KMS-11 (cell line): ENCODE measurements around the gene SNX12.

Experiments used
- H2AFZ ChIP-seq: fragments of 200-600 bp; sonication (generic); 2 replicates; pipeline ENCODE4 v1.6.1; 2016; ENCODE audit warnings: antibody characterized with exemption, mixed run types, low read depth
- H3K27ac ChIP-seq: fragments of 200-600 bp; sonication (generic); 2 replicates; pipeline ENCODE4 v1.6.1; 2016; ENCODE audit warnings: mild to moderate bottlenecking, mixed run types
- H3K27me3 ChIP-seq: fragments of 200-600 bp; sonication (generic); 2 replicates; pipeline ENCODE4 v1.6.1; 2017; ENCODE audit warnings: mild to moderate bottlenecking, low read depth, mixed run types, moderate library complexity; ENCODE audit not compliant: insufficient read depth
- H3K36me3 ChIP-seq: fragments of 200-600 bp; sonication (generic); 2 replicates; pipeline ENCODE4 v1.6.1; 2017; ENCODE audit warnings: mild to moderate bottlenecking, mixed run types; ENCODE audit not compliant: insufficient read depth
- H3K4me1 ChIP-seq: fragments of 200-600 bp; sonication (generic); 2 replicates; pipeline ENCODE4 v1.6.1; 2016; ENCODE audit warnings: mild to moderate bottlenecking, low read depth, mixed run types; ENCODE audit not compliant: poor library complexity, severe bottlenecking
- H3K4me2 ChIP-seq: fragments of 200-600 bp; sonication (generic); 2 replicates; pipeline ENCODE4 v1.7.0; 2016; ENCODE audit warnings: mild to moderate bottlenecking, mixed run types
- H3K4me3 ChIP-seq: fragments of 200-600 bp; sonication (generic); IDR thresholded peaks from 2 replicates; pipeline ENCODE4 v1.6.1; 2017; ENCODE audit warnings: low read depth, low read length, mixed read lengths; ENCODE audit not compliant: insufficient read depth
- H3K79me2 ChIP-seq: fragments of 200-600 bp; sonication (generic); 2 replicates; pipeline ENCODE4 v1.6.1; 2016; ENCODE audit warnings: low read depth, mixed run types; ENCODE audit not compliant: insufficient read depth
- H3K9ac ChIP-seq: fragments of 200-600 bp; sonication (generic); 2 replicates; pipeline ENCODE4 v1.6.1; 2016; ENCODE audit warnings: mild to moderate bottlenecking, mixed run types
- H4K20me1 ChIP-seq: fragments of 200-600 bp; sonication (generic); 2 replicates; pipeline ENCODE4 v1.6.1; 2016; ENCODE audit warnings: mild to moderate bottlenecking, mixed run types; ENCODE audit not compliant: insufficient read depth
- CTCF ChIP-seq: fragments of 200-600 bp; sonication (generic); conservative IDR thresholded peaks from 2 replicates; pipeline ENCODE4 v1.6.1; 2017; ENCODE audit warnings: low read depth, mild to moderate bottlenecking, antibody characterized with exemption, low read length, moderate library complexity, mixed read lengths

The SNX12 gene

DNA sequence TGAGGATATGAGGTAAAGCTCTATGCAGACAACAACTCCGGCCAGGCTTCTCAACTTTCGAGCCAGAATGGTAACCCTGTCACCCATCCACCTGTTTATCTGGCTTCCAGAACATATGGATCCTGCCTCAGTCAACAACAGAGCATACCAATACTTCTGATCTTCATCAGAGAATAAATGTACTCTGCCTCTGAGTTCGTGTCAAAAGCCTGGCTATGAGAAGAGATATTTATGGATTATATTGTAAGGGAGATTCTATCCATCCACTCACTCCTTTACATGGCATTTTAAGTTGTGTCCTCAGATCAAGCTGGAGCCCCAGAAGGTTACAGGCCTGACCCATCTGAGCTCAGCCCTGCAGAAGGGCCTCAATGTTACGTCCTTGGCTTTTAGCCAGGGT is 17.8 kb upstream of the SNX12 start:
- no peak for TF ChIP-seq CTCF
- Histone ChIP-seq H3K36me3 (no peaks in the 10 kb centered on the region), H2AFZ (no peak overlapping the region), H3K4me1 (no peaks in the 10 kb centered on the region), H3K4me3 (no peak overlapping the region), H3K9ac (no peak overlapping the region), H4K20me1 (no peaks in the 10 kb centered on the region), H3K27ac (no peak overlapping the region), H3K27me3 (no peaks in the 10 kb centered on the region), H3K4me2 (no peak overlapping the region), H3K79me2 (no peaks in the 10 kb centered on the region)

DNA sequence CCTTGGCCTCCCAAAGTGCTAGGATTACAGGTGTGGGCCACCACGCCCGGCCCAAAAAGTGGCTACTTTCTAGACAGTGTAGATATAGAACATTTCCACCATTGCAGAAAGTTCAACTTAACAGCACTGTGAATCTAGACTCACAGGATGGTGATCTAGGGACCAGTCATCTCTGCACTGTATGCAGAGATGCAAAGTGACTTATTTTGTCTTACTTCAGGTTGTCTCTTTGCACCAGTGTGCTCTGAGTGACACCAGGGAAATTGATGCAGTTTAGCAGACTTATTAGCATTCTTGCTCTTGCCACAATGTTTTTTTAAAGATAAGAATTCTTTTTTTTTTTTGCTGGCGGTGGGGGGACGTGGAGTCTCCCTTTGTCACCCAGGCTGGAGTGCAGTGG is 14.7 kb upstream of the SNX12 start:
- Histone ChIP-seq H3K27me3 (no peaks in the 10 kb centered on the region), H3K4me1 (no peaks in the 10 kb centered on the region), H3K4me3 (no peak overlapping the region), H3K9ac (no peak overlapping the region), H3K27ac (no peak overlapping the region), H4K20me1 (no peaks in the 10 kb centered on the region), H3K36me3 (no peaks in the 10 kb centered on the region), H3K79me2 (no peaks in the 10 kb centered on the region), H2AFZ (no peak overlapping the region), H3K4me2 (no peak overlapping the region)
- no peak for TF ChIP-seq CTCF

GRCh38 chrX:71082124-71082647 is 14.1 kb upstream of the SNX12 start:
- H4K20me1 ChIP-seq, result no peaks in the 10 kb centered on the region
- no peaks in the 10 kb centered on the region for H3K4me1 ChIP-seq
- TF ChIP-seq CTCF, result no peak
- H3K79me2 ChIP-seq, result no peaks in the 10 kb centered on the region
- H3K4me2 ChIP-seq, result no peak overlapping the region
- no peaks in the 10 kb centered on the region for H3K36me3 ChIP-seq
- no peak overlapping the region for H3K4me3 ChIP-seq
- H2AFZ ChIP-seq, result no peak overlapping the region
- no peak overlapping the region for H3K9ac ChIP-seq
- H3K27me3 ChIP-seq, result no peaks in the 10 kb centered on the region
- no peak overlapping the region for H3K27ac ChIP-seq

DNA sequence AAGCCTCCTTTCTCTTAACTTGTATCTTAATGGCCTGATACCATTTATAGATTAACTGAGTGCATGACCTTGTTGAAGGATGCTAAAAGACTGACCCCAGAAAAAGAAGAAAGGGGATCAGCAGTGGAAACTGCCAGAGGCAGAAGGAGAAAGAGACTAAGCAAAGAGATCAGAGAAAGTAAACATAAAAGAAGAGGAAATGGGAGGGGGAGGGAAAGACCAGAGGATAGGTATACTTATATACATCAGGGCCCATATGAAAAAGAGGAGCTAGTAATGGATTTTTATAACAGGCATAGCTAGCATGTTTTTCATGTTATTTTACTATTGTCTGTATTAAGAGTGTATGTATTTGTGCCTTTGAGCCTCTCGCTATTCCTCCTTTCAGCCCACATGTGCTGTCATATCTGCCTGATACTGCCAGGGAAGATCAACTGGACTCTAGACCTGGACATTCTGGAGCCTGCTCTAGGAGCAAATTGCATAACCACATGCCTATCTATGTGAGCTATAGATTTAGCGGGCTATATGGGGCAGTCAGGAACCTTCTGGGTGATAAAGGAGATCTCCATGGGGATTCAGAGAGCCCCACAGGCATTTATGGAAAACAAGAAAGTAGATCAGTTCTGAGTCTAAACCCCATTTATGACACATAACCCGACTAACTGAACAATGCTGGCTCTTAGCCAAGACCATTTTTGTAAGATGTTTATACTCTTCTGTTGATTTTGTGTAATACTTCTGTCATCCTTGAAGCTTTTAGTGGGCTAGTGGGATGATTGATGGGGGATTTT is 13.4 kb upstream of the SNX12 start:
- Histone ChIP-seq H3K4me1 (no peaks in the 10 kb centered on the region), H3K79me2 (no peaks in the 10 kb centered on the region), H3K9ac (no peak overlapping the region), H3K36me3 (no peaks in the 10 kb centered on the region), H3K27ac (no peak overlapping the region), H3K4me3 (no peak overlapping the region), H3K27me3 (no peaks in the 10 kb centered on the region), H4K20me1 (no peaks in the 10 kb centered on the region), H3K4me2 (no peak overlapping the region), H2AFZ (no peak overlapping the region)
- TF ChIP-seq CTCF, result no peak
